Suprapubic skin (tissue), 4 donors: Measurements from ENCODE around the gene PCGF1. TPM values are rescaled to one million over a fixed set of nuclear protein-coding genes. Genes with fewer than 3 reads are reported as not detected.
A peak's percentile ranks its signal among the peaks of the same experiment; 100 is the strongest.
"Not testable (repeated sequence)": the region's sequence is repeated elsewhere in the genome, so short reads cannot be mapped to it uniquely, and the experiment has no call there.

Experiments used
- DNase-seq, 2 donors: peaks; one replicate each; pipeline ENCODE4 v3.0.0-alpha.2; 2019; ENCODE audit warnings: low spot score in 2 of 2
- H3K27ac ChIP-seq: fragments of 200-600 bp; sonication (generic); one replicate; pipeline ENCODE4 v1.5.1; 2019
- H3K27me3 ChIP-seq: fragments of 200-600 bp; sonication (generic); one replicate; pipeline ENCODE4 v1.5.1; 2019
- H3K36me3 ChIP-seq: fragments of 200-600 bp; sonication (generic); one replicate; pipeline ENCODE4 v1.5.1; 2019
- H3K4me1 ChIP-seq: fragments of 200-600 bp; sonication (generic); one replicate; pipeline ENCODE4 v1.5.1; 2019
- H3K4me3 ChIP-seq: fragments of 200-600 bp; sonication (generic); one replicate; pipeline ENCODE4 v1.5.1; 2019; ENCODE audit warnings: mild to moderate bottlenecking
- H3K9me3 ChIP-seq: fragments of 200-600 bp; sonication (generic); one replicate; pipeline ENCODE4 v1.5.1; 2019
- CTCF ChIP-seq, 2 donors: fragments of 200-600 bp in 1 of 2; fragments of 450-650 bp in 1 of 2; sonication (generic) in 1 of 2; IDR thresholded peaks; one replicate each; pipeline ENCODE4 v1.5.1; 2016 to 2019; ENCODE audit warnings: antibody characterized with exemption in 2 of 2, mild to moderate bottlenecking in 1 of 2, moderate library complexity in 1 of 2
- EP300 ChIP-seq: sonication (generic); formaldehyde crosslinking; IDR thresholded peaks from one replicate; pipeline ENCODE4 v1.6.1; 2017; ENCODE audit warnings: antibody characterized with exemption
- POLR2A ChIP-seq, 2 donors: fragments of 450-650 bp; IDR thresholded peaks; one replicate each; pipeline ENCODE4 v1.6.1; 2017; ENCODE audit warnings: antibody characterized with exemption in 2 of 2, mild to moderate bottlenecking in 2 of 2, moderate library complexity in 2 of 2
- POLR2AphosphoS5 ChIP-seq, 3 donors: sonication (generic); formaldehyde crosslinking; IDR thresholded peaks; one replicate each; pipeline ENCODE4 v1.6.1; 2017; ENCODE audit warnings: antibody characterized with exemption in 3 of 3
- WGBS: methylation state at CpG from one replicate; pipeline ENCODE4 v1.1.5; 2018; 5-methylcytosine and 5-hydroxymethylcytosine counted together
- total RNA-seq, 4 donors: library from RNA; depleted of rRNA; stranded (reverse); fragments of >200 nt; gene quantifications; one replicate each; pipeline ENCODE4 v1.1.0, GENCODE V29; 2016

Gene PCGF1
- total RNA-seq, 4 donors from 2014 or later: 15.6 to 77.0 (median 19.7) TPM

GRCh38 chr2:74462786-74463105 is 44.7 kb downstream of the PCGF1 start:
- no peak overlapping the region for H3K27ac ChIP-seq
- peaks cover 30% of the 10 kb centered on the region for H3K4me1 ChIP-seq
- H3K4me3 ChIP-seq: no peak overlapping the region
- H3K27me3 ChIP-seq: no peaks in the 10 kb centered on the region
- TF ChIP-seq POLR2A (IDR thresholded peaks at IDR 0.05): no peak
- TF ChIP-seq CTCF (IDR thresholded peaks at IDR 0.05): no peak
- TF ChIP-seq POLR2AphosphoS5 (IDR thresholded peaks at IDR 0.05): no peak
- peaks cover 22% of the 10 kb centered on the region for H3K36me3 ChIP-seq
- no peak for DNase-seq
- H3K9me3 ChIP-seq: no peaks in the 10 kb centered on the region
- WGBS: 87% methylated on average over 4 of the region's 4 CpGs

- WGBS: 84% methylated on average over 16 of the region's 20 CpGs
- Histone ChIP-seq H3K27me3 (no peaks in the 10 kb centered on the region), H3K4me3 (no peak overlapping the region), H3K9me3 (no peaks in the 10 kb centered on the region), H3K4me1 (peaks cover 31% of the 10 kb centered on the region), H3K36me3 (peaks cover 22% of the 10 kb centered on the region), H3K27ac (no peak overlapping the region)
- TF ChIP-seq POLR2AphosphoS5 (IDR thresholded peaks at IDR 0.05) (no peak), CTCF (IDR thresholded peaks at IDR 0.05) (no peak), POLR2A (IDR thresholded peaks at IDR 0.05) (no peak), EP300 (no peak)
- DNase-seq: no peak
These were observed 45.3 kb downstream of the PCGF1 start for GRCh38 chr2:74462054-74462785.

- Histone ChIP-seq H3K4me1 (peaks cover 39% of the 10 kb centered on the region), H3K9me3 (no peaks in the 10 kb centered on the region), H3K27ac (no peak overlapping the region), H3K4me3 (no peak overlapping the region), H3K27me3 (no peaks in the 10 kb centered on the region), H3K36me3 (peaks cover 22% of the 10 kb centered on the region)
- TF ChIP-seq POLR2A (IDR thresholded peaks at IDR 0.05): no peak
- no peak for TF ChIP-seq POLR2AphosphoS5 (IDR thresholded peaks at IDR 0.05)
- TF ChIP-seq EP300: no peak
- TF ChIP-seq CTCF (IDR thresholded peaks at IDR 0.05): no peak
- DNase-seq: no peak
- 93% methylated on average over 18 of the region's 27 CpGs for WGBS
These were observed 46.1 kb downstream of the PCGF1 start for GRCh38 chr2:74461187-74462053.

GRCh38 chr2:74460187-74460586 is 47.3 kb downstream of the PCGF1 start:
- H3K27me3 ChIP-seq, H3K27ac ChIP-seq, H3K4me3 ChIP-seq, DNase-seq, H3K9me3 ChIP-seq: not testable (repeated sequence)
- Histone ChIP-seq H3K4me1 (peaks cover 47% of the 10 kb centered on the region), H3K36me3 (peaks cover 22% of the 10 kb centered on the region)
- WGBS: 69% methylated on average over 8 of the region's 10 CpGs

DNA sequence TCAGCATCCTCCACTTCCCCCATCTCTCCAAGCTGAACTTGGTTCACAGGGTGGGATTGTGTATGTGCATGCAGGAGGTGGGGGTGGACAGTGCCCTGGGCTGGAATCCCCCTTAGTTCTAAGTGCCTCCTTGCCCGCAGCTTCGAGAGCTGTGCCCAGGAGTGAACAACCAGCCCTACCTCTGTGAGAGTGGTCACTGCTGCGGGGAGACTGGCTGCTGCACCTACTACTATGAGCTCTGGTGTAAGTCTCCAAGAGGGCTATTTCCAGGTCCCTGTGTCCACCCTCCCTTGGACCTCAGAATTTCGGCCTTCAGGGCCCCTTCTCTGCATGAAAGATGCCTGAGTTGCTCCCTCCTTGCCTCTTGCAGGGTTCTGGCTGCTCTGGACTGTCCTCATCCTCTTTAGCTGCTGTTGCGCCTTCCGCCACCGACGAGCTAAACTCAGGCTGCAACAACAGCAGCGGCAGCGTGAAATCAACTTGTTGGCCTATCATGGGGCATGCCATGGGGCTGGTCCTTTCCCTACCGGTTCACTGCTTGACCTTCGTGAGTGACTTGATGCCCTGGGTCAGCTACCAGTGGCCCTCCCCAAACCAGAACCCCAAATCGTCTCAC is 47.9 kb downstream of the PCGF1 start:
- not testable (repeated sequence) for H3K9me3 ChIP-seq, H3K27ac ChIP-seq, DNase-seq, H3K27me3 ChIP-seq
- Histone ChIP-seq H3K4me1 (peaks cover 48% of the 10 kb centered on the region), H3K36me3 (peaks cover 22% of the 10 kb centered on the region), H3K4me3 (peak overlapping the region; percentile 61)
- WGBS: 72% methylated on average over 13 of the region's 13 CpGs

DNA sequence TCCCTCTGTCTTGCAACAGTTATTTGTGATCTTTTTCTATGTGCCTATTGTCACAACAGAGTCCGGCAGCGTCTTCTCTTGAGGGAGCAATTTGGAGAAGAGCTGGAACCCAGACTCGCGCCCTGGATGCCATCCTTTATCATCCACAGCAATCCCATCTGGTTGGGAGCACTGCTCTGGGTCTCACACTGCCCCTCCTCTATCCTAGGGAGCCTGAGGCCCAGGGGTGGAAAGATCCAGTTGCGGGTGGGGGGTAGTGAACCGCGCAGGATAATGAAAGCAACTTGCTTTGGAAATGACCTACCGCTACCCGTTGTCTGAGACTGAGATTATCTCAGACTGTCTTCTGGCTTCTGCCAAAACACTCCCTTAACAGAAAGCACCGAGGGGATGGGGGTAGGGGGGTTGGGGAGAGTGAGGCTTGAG is 48.5 kb downstream of the PCGF1 start:
- no peak for DNase-seq
- 0% methylated on average over 10 of the region's 10 CpGs for WGBS
- Histone ChIP-seq H3K4me1 (peaks cover 45% of the 10 kb centered on the region), H3K4me3 (peak overlapping the region; percentile 61), H3K36me3 (peaks cover 22% of the 10 kb centered on the region), H3K9me3 (no peaks in the 10 kb centered on the region), H3K27me3 (no peaks in the 10 kb centered on the region), H3K27ac (peak overlapping the region; percentile 77)
- TF ChIP-seq POLR2AphosphoS5 (IDR thresholded peaks at IDR 0.05) (no peak), CTCF (IDR thresholded peaks at IDR 0.05) (no peak), EP300 (no peak), POLR2A (IDR thresholded peaks at IDR 0.05) (no peak)
